PFSK-1 (cell line): ENCODE measurements around the gene STAU1.

Experiments used
- FOXP2 ChIP-seq: optimal IDR thresholded peaks from 2 replicates; pipeline ENCODE3; 2011; ENCODE audit warnings: borderline replicate concordance, control low read depth, inconsistent platforms; ENCODE audit not compliant: insufficient read depth; ENCODE audit errors: extremely low read length, extremely low read depth
- POLR2AphosphoS5 ChIP-seq: IDR thresholded peaks from 2 replicates; pipeline ENCODE4 v1.6.1; 2012; ENCODE audit warnings: low read depth, mild to moderate bottlenecking, control low read depth, low read length, moderate library complexity
- REST ChIP-seq, 2 experiments: IDR thresholded peaks; 2 replicates each; pipeline versions ENCODE4 v1.6.1 to v1.8.0; 2011 to 2012; ENCODE audit warnings: low read depth in 2 of 2, low read length in 2 of 2, control low read depth in 1 of 2, inconsistent platforms in 1 of 2, mild to moderate bottlenecking in 1 of 2, moderate library complexity in 1 of 2; ENCODE audit not compliant: insufficient read depth in 1 of 2
- SIN3A ChIP-seq: IDR thresholded peaks from 2 replicates; pipeline ENCODE4 v1.6.1; 2012; ENCODE audit warnings: mild to moderate bottlenecking, low read length, moderate library complexity, borderline replicate concordance; ENCODE audit not compliant: insufficient read depth
- TAF1 ChIP-seq: IDR thresholded peaks from 2 replicates; pipeline ENCODE4 v1.6.1; 2012; ENCODE audit warnings: low read length, control low read depth, borderline replicate concordance; ENCODE audit not compliant: insufficient read depth

The STAU1 gene

GRCh38 chr20:49179368-49180277 is 8.5 kb downstream of the STAU1 start:
- TF ChIP-seq FOXP2 (no peak), TAF1 (no peak), POLR2AphosphoS5 (no peak), REST (IDR thresholded peaks at IDR 0.05; ENCODE audit: insufficient read depth in 1 of 2, low read depth in 2 of 2, low read length in 2 of 2) (no peak), SIN3A (no peak)

GRCh38 chr20:49174183-49174582 is 14.0 kb downstream of the STAU1 start:
- TF ChIP-seq FOXP2 (no peak), REST (IDR thresholded peaks at IDR 0.05; ENCODE audit: insufficient read depth in 1 of 2, low read depth in 2 of 2, low read length in 2 of 2) (no peak), POLR2AphosphoS5 (no peak), TAF1 (no peak), SIN3A (no peak)

- TF ChIP-seq SIN3A: no peak
- no peak for TF ChIP-seq FOXP2
- TF ChIP-seq TAF1: no peak
- TF ChIP-seq POLR2AphosphoS5: no peak
- TF ChIP-seq REST (IDR thresholded peaks at IDR 0.05; ENCODE audit: insufficient read depth in 1 of 2, low read depth in 2 of 2, low read length in 2 of 2): no peak
Observed at GRCh38 chr20:49172413-49172812, 15.7 kb downstream of the STAU1 start.

- TF ChIP-seq TAF1 (no peak), POLR2AphosphoS5 (no peak), REST (IDR thresholded peaks at IDR 0.05; ENCODE audit: insufficient read depth in 1 of 2, low read depth in 2 of 2, low read length in 2 of 2) (no peak), SIN3A (no peak), FOXP2 (no peak)
Observed at GRCh38 chr20:49171909-49172308, 16.2 kb downstream of the STAU1 start.
